ENCODE data around the gene MED14.

MED14 gene

DNA sequence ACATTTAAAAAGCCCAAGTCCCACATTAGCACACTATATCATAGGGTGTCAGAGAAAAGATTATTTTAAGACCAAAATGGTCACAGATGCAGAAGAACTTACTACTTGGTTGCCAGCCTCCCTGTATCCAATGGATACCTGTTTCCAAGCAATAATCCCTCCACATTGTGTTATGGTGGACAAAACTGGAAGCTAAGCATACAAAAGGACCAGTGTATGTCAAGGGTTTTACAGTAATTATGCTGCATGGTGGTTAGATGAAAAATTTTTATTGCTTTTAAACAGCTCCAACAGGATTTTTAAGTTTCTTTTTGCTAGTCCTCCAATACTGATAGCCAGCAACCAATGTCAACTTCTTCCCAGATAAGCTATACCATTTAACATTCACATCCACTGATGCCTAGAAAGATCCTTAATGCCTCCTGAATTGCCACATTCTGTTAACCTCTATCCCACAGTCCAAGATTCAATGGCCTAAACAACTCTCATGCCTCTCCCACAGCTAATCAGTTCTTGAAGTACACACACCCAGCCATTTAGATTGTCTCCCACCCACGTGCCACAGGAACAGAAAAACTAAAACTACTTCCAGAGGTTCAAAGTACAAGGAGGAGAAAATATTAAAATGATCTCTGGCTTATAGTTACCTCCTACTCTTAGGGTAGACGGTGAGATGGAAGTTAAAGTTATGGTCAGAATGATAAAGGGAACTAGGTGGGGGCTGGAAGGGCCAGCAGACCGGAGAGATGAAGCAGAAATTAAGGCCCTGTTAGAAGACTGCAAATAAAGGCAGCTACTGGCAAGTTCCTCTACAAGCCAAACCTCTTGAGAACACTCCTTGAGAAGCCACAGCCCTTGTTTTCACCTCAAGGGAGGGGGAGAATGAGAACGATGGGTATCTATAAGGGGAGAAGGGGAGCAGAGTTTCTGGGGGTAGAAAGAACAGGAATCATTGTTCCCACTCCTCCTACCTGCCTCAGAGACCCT, 5.5 kb downstream of the MED14 start:
- no peak for DNase-seq

DNA sequence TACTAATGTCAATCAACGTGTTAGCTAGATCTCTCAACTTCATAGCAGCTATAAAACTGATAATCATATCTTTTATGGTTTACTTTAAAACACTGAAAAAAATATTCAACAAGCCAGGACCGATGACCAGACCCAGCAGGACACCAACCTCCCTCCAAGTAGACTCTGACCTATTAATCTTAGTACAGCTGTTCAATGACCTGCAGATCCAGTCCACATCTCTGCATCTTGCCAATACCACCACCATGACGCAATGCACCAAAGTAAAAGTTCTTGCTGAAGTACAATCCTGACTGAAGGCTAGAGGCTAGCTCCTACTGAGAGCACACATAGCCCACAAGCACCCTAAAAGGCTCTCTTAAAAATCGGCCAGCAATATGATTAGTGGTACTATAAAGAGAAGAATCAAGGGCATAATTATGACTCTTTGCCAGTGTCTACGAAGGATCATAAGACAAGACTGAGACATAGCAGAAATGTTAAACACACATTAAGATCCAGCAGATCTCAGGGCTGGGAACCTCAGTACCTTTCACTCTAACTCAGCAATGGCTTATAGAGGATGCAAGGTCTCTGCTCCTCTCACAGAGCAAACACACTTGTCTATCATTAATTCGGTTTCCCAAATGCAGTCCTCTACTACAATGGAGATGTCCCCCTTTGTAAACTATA, 7.6 kb downstream of the MED14 start:
- DNase-seq = no peak

DNA sequence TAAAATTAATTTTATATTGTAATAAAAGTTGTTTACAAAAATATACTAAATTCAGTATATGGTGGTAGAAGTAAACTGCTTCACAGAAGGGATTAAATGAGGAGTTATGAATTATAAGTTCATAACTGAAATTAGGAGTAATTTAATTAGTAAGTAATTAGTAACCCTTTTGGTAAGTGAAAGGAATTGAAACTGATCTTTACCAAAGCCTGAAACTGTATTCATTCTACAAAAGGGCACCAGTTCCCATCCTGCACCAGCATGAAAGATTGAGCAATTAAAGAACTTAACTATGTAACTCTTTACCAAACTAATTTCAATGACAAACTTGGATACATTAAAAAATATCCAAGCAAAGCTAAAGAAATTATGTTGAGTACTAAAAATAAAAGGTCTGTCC, 8.2 kb downstream of the MED14 start:
- DNase-seq = no peak

DNA sequence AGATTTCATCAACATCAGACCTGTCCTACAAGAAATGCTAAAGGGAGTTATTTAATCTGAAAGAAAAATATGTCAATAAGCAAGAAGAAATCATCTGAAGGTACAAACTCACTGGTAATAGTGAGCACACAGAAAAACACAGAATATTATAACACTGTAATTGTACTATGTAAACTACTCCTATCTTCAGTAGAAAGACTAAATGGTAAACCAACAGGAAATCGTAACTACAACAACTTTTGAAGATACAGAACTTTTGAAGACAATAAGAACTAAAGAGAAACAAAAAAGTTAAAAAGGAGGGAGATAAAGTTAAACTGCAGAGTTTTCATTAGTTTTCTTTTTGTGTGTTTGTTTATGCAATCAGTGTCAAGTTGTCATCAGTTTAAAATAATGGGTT, 12.4 kb downstream of the MED14 start:
- no peak for DNase-seq

DNA sequence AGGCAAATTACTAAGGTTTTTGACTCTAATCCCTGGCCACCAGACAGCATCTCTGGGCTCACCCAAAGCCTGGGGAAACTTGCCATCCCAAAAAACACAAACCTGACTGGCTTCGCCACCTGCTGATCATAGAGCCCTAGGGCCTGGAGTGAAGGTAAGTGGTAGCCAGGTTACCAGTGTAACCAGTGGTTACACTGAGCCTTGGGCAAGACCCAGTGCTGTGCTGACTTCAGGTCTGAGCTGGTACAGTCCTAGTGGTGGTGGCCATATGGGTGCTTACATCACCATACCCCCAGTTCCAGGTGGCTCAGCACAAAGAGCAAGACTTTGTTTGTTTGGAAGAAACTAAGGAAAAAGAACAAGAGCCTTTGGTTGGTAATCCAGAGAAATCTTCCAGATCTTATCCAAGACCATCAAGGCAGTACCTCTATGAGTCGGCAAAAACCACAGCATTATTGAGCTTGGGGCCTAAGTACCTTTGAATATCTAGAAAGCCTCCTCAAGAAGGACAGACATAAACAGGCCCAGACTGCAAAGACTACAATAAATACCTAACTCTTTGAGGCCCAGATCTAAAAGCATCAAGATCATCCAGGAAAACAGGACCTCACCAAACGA, 13.7 kb downstream of the MED14 start:
- DNase-seq = no peak

DNA sequence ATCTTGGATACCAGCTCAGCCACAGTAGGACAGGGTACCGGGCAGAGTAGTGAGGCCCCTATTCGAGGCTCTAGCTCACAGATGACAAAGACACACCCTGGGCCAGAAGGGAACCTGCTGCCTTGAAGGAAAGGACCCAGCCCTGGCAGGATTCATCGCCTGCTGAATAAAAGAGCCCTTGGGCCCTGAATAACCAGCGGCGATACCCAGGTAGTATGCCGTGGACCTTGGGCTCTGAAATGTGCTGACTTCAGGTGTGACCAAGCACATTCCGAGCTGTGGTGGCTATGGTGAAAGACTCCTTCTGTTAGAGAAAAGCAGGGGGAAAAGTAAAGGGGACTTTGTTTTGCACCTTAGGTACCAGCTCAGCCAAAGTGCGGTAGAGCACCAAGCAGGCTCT, 14.6 kb downstream of the MED14 start:
- no peak for DNase-seq

DNA sequence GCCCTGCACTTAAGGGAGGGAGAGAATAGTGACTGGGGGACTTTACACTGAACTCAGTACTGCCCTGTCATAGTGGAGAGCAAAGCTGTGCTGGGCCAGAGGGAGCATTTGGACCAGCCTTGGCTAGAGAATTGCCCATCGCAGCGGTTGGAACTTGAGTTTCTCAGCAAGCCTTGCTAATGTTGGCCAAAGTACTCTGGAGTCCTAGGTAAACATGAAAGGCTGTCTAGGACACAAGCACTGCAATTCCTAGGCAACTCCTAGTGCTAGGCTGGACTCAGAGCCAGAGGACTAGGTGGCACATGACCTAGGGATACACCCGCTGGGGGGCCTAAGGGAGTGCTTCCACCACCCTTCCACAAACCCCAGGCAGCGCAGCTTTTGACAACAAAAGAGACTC, 15.0 kb downstream of the MED14 start:
- DNase-seq = no peak

DNA sequence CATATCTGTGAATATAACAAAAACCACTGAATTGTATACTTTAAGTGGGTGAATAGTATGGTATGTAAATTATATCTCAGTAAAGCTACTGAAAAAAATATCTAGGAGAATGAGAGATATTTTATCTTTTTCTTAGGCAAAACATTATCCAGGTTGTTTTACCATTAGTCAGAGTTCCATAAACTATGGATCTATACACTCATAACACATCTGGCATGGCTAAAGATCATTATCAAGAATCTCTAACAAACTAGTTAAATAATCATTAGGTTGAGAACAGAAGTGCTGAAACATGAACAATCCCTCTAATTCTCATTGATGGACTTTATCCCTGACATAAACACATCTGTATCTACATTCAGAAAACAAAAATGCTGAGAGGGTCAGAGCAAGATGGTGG, 15.6 kb downstream of the MED14 start:
- DNase-seq = no peak

DNA sequence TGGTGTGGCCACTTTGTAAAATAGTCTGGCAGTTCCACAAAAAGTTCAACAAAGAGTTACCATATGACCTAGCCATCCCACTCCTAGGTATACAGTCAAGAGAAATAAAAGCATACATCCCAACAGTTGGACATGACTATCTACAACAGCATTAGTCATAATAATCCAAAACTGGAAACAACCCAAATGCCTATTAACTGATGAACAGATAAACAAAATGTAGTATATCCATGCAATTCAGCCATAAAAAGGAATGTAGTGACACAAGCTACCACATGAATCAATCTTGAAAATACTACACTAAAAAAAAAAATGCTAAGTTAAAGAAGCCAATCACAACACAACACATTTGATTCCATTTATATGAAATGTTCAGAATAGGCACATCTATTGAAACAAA, 16.1 kb downstream of the MED14 start:
- no peak for DNase-seq

DNA sequence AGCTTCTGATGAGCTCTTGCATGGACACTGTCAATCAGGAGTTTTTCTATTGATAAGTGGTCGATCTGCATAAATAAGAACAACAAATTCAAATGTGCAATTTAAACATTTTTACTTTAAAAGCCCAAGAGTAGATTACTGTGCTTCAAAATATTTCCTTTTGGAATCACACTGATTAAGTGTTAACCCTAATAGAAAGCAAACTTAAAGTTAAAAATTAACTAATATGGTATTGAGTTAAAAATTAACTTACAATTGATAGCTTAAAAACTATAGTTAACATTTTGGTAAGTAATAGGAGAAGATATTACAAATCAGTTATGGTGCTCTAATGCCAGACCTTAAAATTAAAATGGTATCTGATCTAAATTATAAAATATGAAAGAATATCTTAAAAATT, 25.9 kb downstream of the MED14 start:
- no peak for DNase-seq

DNA sequence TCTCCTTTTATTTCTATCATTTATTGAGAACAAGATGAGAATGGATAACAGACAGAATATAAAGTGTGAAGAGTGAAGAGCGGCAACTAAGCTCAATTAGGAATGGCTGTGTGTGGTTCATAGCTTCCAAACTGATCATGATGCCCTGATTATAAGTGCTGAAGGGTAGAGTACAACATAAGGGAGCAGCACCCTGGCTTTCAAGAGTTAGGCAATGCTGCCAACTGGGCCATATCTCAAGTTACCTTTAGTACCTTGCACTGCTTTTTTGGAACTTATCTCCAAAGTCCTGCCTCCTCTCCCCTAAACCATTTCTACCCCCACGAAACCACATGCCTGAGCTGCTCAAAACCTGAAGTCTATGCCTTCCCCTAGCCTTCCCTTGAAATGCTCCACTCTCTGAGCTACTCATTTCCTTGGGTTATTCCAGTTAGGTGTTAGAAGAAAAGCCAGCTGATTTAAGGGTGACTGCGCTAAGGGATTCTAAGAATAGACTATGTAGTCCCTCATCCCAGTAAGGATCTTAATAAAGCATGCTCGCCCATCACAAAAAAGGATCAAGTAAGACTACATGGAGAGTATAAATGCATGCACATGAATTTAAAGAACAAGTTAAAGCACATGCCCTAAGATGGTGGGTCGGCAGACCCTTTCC, 29.6 kb downstream of the MED14 start:
- no peak for DNase-seq

DNA sequence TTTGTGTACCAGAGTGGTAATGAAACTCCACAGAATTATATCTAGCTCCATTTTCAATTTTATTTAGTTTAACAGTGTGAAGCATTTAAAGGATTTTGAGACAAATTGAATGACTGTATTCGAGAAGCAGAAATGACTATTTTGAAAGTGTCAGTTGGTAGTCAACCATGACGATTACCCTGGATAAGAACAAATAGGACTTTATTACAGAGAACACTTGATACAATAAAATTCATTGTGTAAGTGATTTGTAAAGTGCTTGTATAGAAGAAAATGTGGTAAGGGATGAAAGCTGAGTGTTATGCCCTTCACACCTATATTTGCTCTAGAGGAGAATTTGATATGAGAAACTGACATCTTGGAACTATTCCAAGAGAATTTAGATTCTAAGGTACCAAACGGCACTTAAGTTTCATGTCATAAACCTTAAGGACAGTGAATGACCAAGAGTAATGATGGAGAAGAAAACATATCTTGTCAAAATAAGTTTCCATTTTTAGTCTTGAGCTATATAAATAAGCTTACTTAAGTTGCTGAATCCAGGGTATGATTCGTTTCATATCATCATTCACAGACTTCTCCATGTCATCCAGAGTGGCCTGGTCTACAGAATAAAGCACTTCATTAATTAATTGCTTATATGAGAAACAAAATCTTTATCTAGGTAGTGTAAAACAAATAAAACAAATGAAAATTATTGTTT, 34.6 kb downstream of the MED14 start:
- no peak for DNase-seq

DNA sequence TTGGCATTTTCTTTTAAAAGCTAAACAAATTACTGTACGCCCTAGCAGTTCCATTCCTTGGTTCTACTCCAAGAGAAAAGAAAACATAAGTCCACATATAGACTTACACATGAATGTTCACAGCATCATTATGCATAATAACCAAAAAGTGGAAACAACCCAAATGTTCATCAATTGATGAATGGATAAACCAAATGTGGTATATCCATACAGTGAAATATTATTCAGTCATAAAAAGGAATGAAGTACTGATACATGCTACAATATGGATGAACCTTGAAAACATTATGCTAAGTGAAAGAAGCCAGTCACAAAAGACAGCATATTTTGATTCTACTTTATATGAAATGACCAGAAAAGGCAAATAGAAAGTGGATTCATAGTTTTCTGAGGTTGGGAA, 36.5 kb downstream of the MED14 start:
- no peak for DNase-seq

DNA sequence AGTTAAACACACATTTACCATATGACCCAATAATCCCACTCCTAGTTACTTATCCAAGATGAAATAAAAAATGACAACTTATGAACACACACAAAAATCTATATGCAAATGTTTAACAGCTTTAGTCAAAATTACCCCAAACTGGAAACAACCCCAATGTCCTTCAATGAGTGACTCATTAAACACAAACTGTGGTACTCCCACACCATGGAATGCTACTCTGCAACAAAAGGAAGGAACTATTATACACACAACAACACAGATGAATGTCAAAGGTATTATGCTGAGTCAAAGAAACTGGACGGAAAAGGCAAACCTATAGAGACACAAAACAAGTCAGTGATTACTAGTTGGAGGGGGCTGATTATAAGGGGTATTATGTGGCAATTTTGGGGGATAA, 40.5 kb downstream of the MED14 start:
- no peak for DNase-seq

DNA sequence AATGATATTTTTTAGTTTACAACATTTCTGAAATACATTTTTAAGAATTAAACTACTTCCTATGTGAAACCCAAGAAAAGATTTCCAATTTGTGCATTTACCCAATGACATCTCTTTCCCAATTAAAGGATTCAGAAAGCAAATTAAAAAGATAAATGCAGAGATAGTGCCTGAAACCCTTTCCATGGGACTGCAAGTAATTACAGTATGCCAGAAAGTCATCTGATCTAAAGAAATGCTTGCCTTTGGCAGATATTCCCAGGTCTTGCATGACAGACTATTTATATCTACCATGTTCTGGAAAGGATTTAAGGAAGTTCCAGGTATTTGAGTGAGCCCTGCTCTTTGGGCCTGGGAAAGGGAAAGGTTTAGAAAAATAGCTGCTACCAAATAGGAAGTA, 46.4 kb downstream of the MED14 start:
- DNase-seq = no peak

DNA sequence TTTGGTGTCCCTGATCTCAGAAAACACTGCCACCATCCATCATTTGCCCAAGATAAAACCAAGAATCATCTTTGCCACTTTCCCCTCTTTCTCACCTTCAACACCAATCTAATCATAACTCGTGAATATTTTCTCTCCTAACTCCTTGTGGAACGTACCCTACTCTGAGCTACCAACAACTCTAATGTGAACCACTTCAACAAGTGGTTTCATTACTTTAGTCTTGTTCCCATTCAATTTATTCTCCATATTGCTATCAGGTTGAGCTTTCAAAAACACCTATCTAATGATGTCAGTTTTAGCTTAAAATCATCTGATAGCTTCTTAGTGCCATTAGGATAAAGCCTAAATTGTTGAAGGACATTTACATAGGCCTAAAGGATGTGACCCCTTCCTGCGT, 48.2 kb downstream of the MED14 start:
- DNase-seq = no peak

DNA sequence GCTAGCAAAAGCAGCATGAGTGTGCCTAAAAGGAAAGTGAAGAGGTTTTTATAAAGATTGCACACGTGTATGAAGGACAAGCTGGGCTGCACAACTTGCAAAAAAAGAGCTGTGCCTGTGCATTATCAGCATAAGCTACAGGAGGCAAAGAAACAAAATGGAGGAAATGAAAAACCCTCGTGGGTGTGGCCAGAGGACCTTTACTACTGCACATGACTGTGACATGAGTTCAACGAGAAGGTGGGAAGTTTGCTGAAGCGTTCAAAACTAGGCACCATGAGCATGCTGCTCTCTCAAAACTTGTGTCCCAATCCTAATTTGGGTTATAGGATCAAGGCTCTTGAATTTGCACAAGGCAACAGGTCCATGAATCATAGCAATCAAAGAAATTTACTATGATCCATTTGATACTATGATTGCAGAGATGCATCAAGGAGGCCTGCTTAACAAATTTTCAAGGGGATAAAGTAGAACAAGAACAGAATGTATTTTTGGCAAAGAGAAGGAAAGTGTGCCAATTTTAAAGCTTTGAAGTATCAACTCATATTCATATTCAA, 49.9 kb downstream of the MED14 start:
- no peak for DNase-seq

DNA sequence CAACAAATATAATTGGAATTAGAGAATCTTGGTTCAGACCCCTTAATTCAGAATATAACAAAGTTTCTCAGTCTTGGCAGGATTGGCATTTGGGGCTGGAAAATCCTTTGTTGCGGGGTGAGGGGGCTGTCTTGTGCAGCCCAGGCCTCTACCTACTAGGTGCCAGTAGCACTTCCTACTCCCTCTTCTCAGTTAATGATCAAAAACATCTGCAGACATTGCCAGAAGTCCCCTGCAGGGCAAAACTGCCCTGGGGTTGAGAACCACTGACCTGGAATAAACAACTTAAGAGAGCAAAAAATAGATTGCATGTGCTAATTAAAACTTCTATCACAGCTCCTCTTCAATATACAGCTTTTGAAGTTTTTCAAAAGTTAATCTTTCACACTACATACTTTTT, 51.2 kb downstream of the MED14 start:
- DNase-seq = no peak

DNA sequence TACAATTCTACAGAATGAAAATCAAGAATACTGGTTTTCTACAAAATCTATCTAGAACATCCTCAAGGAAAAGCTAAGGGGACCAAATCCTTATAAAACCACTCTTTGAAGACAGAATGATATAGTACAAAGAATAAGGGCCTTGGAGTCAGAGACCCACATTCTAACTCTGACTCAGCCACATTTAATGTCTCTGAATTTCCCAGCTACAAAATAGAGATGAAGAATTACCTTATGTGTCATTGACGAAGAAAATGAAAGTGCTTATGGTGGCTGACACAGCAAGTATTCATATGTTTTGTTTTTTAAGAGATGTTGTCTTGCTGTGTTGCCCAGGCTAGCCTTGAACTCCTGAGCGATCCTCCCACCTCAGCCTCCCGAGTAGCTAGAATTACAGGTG, 52.1 kb downstream of the MED14 start:
- no peak for DNase-seq

DNA sequence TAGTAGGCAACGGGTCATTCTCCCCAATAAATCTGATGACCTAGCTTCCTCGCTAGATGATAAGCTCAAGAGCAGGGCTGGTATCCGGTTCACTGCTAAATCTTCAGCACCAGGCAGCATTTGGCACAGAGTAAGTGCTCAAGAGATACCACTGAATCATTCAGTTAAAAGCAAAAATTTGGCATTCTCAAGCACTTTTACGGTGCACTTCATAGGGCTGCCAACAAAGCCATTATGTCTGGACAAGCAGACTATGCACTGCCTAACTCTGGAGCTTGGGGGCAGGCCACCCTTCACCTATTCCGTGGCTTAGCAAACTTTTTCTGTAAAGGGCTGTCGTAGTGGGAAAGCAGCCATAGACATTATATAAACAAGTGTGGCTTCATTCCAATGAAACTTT, 64.2 kb downstream of the MED14 start:
- DNase-seq = no peak

DNA sequence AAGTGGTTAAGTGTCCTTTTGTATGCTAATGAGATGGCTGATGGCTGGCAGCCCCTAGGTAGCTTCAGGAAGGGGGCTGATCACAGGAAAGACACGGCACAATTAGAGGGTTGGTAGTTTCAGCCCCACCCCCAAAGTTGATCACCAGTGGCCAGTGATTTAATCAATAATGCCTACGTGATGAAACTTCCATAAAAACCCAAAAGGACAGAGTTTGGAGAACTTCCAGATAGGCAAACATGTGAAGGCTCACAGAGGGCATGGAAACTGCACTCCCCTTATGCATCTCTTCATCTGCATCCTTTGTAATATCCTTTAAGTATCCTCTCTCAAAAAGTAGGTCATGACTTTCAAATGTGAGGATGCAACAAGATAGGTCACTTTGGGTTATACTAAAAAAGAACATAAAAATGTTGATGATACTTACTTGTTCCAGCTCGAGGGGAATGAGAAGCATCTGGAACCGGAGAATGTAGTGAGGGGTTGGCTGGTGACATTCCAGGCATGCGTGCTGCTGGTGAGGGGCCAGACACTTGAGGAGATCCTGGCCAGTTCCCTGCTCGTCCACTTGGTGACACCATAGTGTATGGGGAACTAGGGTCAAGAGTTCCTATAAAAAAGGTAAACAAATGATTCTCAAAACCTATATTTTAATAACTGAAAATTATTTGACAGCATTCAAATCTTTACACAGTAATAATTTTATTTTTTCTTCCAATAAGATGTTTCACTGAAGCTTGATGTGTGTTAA, 71.3 kb downstream of the MED14 start:
- DNase-seq = no peak
